Measurements from ENCODE around the gene ZNF324. TPM values are rescaled to one million over a fixed set of nuclear protein-coding genes. Genes with fewer than 3 reads are reported as not detected.
A peak's percentile ranks its signal among the peaks of the same experiment; 100 is the strongest.

Gene ZNF324
- total and polyA plus RNA-seq, 9 of the 15 experiments (the other 6 are each of a cell fraction or from before 2014, with no cell fraction given): 0.92 to 16.4 (median 5.3) TPM

GRCh38 chr19:58519355-58520256 lies 52.7 kb downstream of the ZNF324 start, which contains the start of gene ZBTB45 (continued):
- TF ChIP-seq FOXP1 (CRISPR knock-in tag; IDR thresholded peaks at IDR 0.05) (peak; percentile 87; the same call in 1 of the 2 replicates), GATAD2A (IDR thresholded peaks at IDR 0.05) (peak; percentile 92), EGR1 (conservative IDR thresholded peaks at IDR 0.05) (peak; percentile 46; the same call in 1 of the 2 replicates), GTF3C2 (IDR thresholded peaks at IDR 0.05; ENCODE audit: borderline replicate concordance, extremely low read depth, insufficient read length) (no peak), ATF7 (IDR thresholded peaks at IDR 0.05) (peak; percentile 80), ZNF217 (CRISPR knock-in tag; IDR thresholded peaks at IDR 0.05) (no peak), HNRNPUL1 (IDR thresholded peaks at IDR 0.05; ENCODE audit: low read length) (no peak), ZNF133 (CRISPR knock-in tag; IDR thresholded peaks at IDR 0.05) (no peak), ETV6 (IDR thresholded peaks at IDR 0.05; ENCODE audit: borderline replicate concordance in 1 of 2, low read depth in 2 of 2, low read length in 1 of 2) (peak; percentile 19 to 83; a peak in 3 of 4 replicates), ETV6 (CRISPR knock-in tag; IDR thresholded peaks at IDR 0.05; ENCODE audit: borderline replicate concordance) (no peak; the same call in 1 of the 2 replicates), ZBTB11 (CRISPR knock-in tag; IDR thresholded peaks at IDR 0.05) (peak; percentile 98 to 99 (median 98)), CEBPB (tag; IDR thresholded peaks at IDR 0.05) (no peak), RBBP5 (IDR thresholded peaks at IDR 0.05; ENCODE audit: borderline replicate concordance, insufficient read depth, low read length, poor library complexity, severe bottlenecking) (peak; percentile 65)
- TF ChIP-seq, protein P1, sequence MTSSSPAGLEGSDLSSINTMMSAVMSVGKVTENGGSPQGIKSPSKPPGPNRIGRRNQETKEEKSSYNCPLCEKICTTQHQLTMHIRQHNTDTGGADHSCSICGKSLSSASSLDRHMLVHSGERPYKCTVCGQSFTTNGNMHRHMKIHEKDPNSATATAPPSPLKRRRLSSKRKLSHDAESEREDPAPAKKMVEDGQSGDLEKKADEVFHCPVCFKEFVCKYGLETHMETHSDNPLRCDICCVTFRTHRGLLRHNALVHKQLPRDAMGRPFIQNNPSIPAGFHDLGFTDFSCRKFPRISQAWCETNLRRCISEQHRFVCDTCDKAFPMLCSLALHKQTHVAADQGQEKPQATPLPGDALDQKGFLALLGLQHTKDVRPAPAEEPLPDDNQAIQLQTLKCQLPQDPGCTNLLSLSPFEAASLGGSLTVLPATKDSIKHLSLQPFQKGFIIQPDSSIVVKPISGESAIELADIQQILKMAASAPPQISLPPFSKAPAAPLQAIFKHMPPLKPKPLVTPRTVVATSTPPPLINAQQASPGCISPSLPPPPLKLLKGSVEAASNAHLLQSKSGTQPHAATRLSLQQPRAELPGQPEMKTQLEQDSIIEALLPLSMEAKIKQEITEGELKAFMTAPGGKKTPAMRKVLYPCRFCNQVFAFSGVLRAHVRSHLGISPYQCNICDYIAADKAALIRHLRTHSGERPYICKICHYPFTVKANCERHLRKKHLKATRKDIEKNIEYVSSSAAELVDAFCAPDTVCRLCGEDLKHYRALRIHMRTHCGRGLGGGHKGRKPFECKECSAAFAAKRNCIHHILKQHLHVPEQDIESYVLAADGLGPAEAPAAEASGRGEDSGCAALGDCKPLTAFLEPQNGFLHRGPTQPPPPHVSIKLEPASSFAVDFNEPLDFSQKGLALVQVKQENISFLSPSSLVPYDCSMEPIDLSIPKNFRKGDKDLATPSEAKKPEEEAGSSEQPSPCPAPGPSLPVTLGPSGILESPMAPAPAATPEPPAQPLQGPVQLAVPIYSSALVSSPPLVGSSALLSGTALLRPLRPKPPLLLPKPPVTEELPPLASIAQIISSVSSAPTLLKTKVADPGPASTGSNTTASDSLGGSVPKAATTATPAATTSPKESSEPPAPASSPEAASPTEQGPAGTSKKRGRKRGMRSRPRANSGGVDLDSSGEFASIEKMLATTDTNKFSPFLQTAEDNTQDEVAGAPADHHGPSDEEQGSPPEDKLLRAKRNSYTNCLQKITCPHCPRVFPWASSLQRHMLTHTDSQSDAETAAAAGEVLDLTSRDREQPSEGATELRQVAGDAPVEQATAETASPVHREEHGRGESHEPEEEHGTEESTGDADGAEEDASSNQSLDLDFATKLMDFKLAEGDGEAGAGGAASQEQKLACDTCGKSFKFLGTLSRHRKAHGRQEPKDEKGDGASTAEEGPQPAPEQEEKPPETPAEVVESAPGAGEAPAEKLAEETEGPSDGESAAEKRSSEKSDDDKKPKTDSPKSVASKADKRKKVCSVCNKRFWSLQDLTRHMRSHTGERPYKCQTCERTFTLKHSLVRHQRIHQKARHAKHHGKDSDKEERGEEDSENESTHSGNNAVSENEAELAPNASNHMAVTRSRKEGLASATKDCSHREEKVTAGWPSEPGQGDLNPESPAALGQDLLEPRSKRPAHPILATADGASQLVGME (CRISPR knock-in tag; IDR thresholded peaks at IDR 0.05): peak; percentile 96

All from K562 (cell line).